Endothelial cell of umbilical vein (primary cell): ENCODE results near the gene LITAF. TPM values are rescaled to one million over a fixed set of nuclear protein-coding genes. Genes with fewer than 3 reads are reported as not detected.

ENCODE experiments used
- BruUV-seq: library from RNA; stranded (reverse); fragments of 400-500 nt; replicated peaks from 2 replicates; lab custom pipeline; 2021; lab: Mats Ljungman, UMichigan
- CTCF ChIA-PET: fragments of 300-600, 350-600 bp; sonication (Branson Sonifier 250); formaldehyde crosslinking; loops from one replicate; lab custom pipeline; 2021; ENCODE audit warnings: antibody characterized with exemption, inconsistent platforms; lab: Charles Lee
- POLR2A ChIA-PET: fragments of 300-600, 350-600 bp; sonication (Branson Sonifier 250); formaldehyde crosslinking; loops from one replicate; lab custom pipeline; 2021; ENCODE audit warnings: antibody characterized with exemption, inconsistent platforms; lab: Charles Lee
- DNase-seq: peaks from one replicate; pipeline ENCODE4 v3.0.0-alpha.2; 2011; ENCODE audit warnings: low read depth, low spot score
- FAIRE-seq: peaks from 2 replicates; lab custom pipeline; 2011; peaks lifted over from hg19 to GRCh38; lab: Jason Lieb, UNC
- H2AFZ ChIP-seq: 2 replicates; pipeline ENCODE4 v1.6.0; 2012; ENCODE audit warnings: low read depth, low read length, control low read depth, inconsistent platforms
- H3K27ac ChIP-seq: 2 replicates; pipeline ENCODE4 v1.5.1; 2011; ENCODE audit warnings: low read depth, mild to moderate bottlenecking, control low read depth, low read length, moderate library complexity; ENCODE audit not compliant: insufficient read depth
- H3K27me3 ChIP-seq, 2 experiments: 2 replicates each; pipeline versions ENCODE4 v1.6.0 to v1.6.1; 2011; ENCODE audit warnings: low read length in 2 of 2, mixed read lengths in 1 of 2; ENCODE audit not compliant: control insufficient read depth in 2 of 2, insufficient read depth in 2 of 2
- H3K36me3 ChIP-seq, 2 experiments: 2 replicates in 1 of 2; 3 replicates in 1 of 2; pipeline ENCODE4 v1.5.1; 2011; ENCODE audit warnings: low read length in 2 of 2, mild to moderate bottlenecking in 1 of 2, moderate library complexity in 1 of 2; ENCODE audit not compliant: control insufficient read depth in 2 of 2, insufficient read depth in 2 of 2; ENCODE audit errors: extremely low read depth in 1 of 2
- H3K4me1 ChIP-seq: 3 replicates; pipeline ENCODE4 v1.5.1; 2011; ENCODE audit warnings: mild to moderate bottlenecking, low read length; ENCODE audit not compliant: control insufficient read depth, insufficient read depth; ENCODE audit errors: extremely low read depth
- H3K4me2 ChIP-seq: 2 replicates; pipeline ENCODE4 v1.6.1; 2011; ENCODE audit warnings: low read length, control low read depth, mixed read lengths; ENCODE audit not compliant: insufficient read depth
- H3K4me3 ChIP-seq, 3 experiments: fragments of 200-600 bp in 1 of 3; sonication (generic), shearing (Covaris generic) in 1 of 3; replicated peaks in 1 of 3; 2 replicates each; pipeline ENCODE4 v1.5.1; 2011 to 2016; ENCODE audit warnings: control low read depth in 3 of 3, low read length in 3 of 3, mild to moderate bottlenecking in 2 of 3, inconsistent platforms in 1 of 3, low read depth in 1 of 3, moderate library complexity in 1 of 3; ENCODE audit not compliant: insufficient read depth in 1 of 3
- H3K79me2 ChIP-seq: 2 replicates; pipeline ENCODE4 v1.6.0; 2012; ENCODE audit warnings: low read length, inconsistent platforms; ENCODE audit not compliant: control insufficient read depth, insufficient read depth
- H3K9ac ChIP-seq: replicated peaks from 2 replicates; pipeline ENCODE3; 2011; ENCODE audit warnings: low read length, control low read depth; ENCODE audit not compliant: insufficient read depth; ENCODE audit errors: extremely low read depth
- H3K9me1 ChIP-seq: replicated peaks from 3 replicates; pipeline ENCODE4 v1.6.0; 2011; ENCODE audit warnings: mild to moderate bottlenecking, low read length; ENCODE audit not compliant: control insufficient read depth, insufficient read depth; ENCODE audit errors: extremely low read depth
- H3K9me3 ChIP-seq: replicated peaks from 2 replicates; pipeline ENCODE4 v1.5.1; 2012; ENCODE audit warnings: low read length, inconsistent platforms; ENCODE audit not compliant: control insufficient read depth, insufficient read depth
- H4K20me1 ChIP-seq: replicated peaks from 2 replicates; pipeline ENCODE3; 2011; ENCODE audit warnings: mild to moderate bottlenecking, low read length; ENCODE audit not compliant: control insufficient read depth, insufficient read depth; ENCODE audit errors: extremely low read depth
- CTCF ChIP-seq, 2 donors: IDR thresholded peaks; 1 replicate in 1 of 2; 2 replicates in 1 of 2; pipeline ENCODE4 v1.5.1; 2011; ENCODE audit warnings: low read length in 2 of 2, mild to moderate bottlenecking in 2 of 2, moderate library complexity in 2 of 2, control low read depth in 1 of 2, inconsistent platforms in 1 of 2, low read depth in 1 of 2; ENCODE audit not compliant: insufficient read depth in 1 of 2; ENCODE audit errors: extremely low read depth in 1 of 2
- EZH2 ChIP-seq: IDR thresholded peaks from 2 replicates; pipeline ENCODE4 v1.6.1; 2012; ENCODE audit warnings: borderline replicate concordance, low read depth, mild to moderate bottlenecking, moderate library complexity, low read length, inconsistent platforms; ENCODE audit not compliant: severe bottlenecking
- FOS ChIP-seq: IDR thresholded peaks from 2 replicates; pipeline ENCODE4 v1.6.1; 2011; ENCODE audit warnings: mild to moderate bottlenecking, low read length, moderate library complexity, borderline replicate concordance; ENCODE audit not compliant: insufficient read depth
- GATA2 ChIP-seq: IDR thresholded peaks from 2 replicates; pipeline ENCODE4 v1.7.0; 2011; ENCODE audit warnings: low read depth, mild to moderate bottlenecking, moderate library complexity, mixed read lengths, low read length; ENCODE audit not compliant: insufficient read length, insufficient read depth
- JUN ChIP-seq: IDR thresholded peaks from 2 replicates; pipeline ENCODE4 v1.6.1; 2011; ENCODE audit warnings: borderline replicate concordance, low read depth; ENCODE audit not compliant: insufficient read length, insufficient read depth
- MYC ChIP-seq: IDR thresholded peaks from one replicate; pipeline ENCODE4 v1.6.1; 2011; ENCODE audit warnings: mild to moderate bottlenecking, low read depth, low read length
- POLR2A ChIP-seq: IDR thresholded peaks from 2 replicates; pipeline ENCODE4 v1.6.1; 2012; ENCODE audit warnings: low read depth, mild to moderate bottlenecking, control low read depth, low read length
- POLR2AphosphoS5 ChIP-seq: IDR thresholded peaks from 2 replicates; pipeline ENCODE4 v1.6.1; 2012; ENCODE audit warnings: low read depth, mild to moderate bottlenecking, control low read depth, low read length, moderate library complexity; ENCODE audit not compliant: insufficient read depth
- dilution Hi-C: fragments of 300-500 bp; cut with MboI; formaldehyde crosslinking; loops from one replicate; pipeline ENCODE4 v1.15.0; 2019; ENCODE audit warnings: low sequenced_read_pairs; ENCODE audit not compliant: extremely low pct_ligation_motif_present
- intact Hi-C: fragments of 100-400 bp; cut with micrococcal nuclease; formaldehyde crosslinking; loops from one replicate; pipeline ENCODE4 v1.10.0; 2022
- polyA plus RNA-seq, 4 experiments: library from polyadenylated mRNA; depleted of rRNA in 3 of 4; stranded (reverse) in 3 of 4; unstranded in 1 of 4; fragments of >200 nt; gene quantifications; 2 replicates each; pipeline versions ENCODE4 v1.2.1 to v1.2.3, GENCODE V29; 2011 to 2012; ENCODE audit warnings: missing spikeins in 1 of 4
- total RNA-seq: library from RNA; stranded (reverse); gene quantifications from 2 replicates; pipeline ENCODE4 v1.2.3, GENCODE V29; 2021
- TF ChIP-seq, protein P1 (sequence below): IDR thresholded peaks from 2 replicates; pipeline ENCODE4 v1.6.1; 2011; ENCODE audit not compliant: insufficient read depth, insufficient read length

LITAF gene
- total and polyA plus RNA-seq, 2 donors (not counting 3 experiments of a cell fraction or from before 2014, with no cell fraction given), result 15.2 to 27.2 TPM

DNA sequence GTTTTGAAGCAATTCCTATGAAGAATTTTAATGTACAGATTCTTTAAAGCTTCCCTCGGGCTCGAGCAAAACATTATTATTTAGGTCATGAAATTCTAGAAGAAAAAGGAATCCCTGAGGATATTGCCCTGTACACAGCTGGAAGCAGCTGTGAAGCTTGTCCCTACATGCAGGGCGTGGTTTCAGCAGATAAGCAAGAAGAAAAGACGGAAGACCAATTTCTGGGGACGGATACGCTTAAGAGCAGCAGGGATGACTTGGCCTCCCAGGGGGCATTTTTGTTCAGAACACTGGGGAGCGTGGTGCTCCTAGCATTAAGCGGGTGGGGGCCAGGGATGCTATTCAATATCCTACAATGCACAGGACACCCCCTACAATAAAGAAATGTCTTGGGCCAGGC, 34.3 kb downstream of the LITAF start:
- Histone ChIP-seq H4K20me1 (no peaks in the 10 kb centered on the region), H3K9ac (no peak overlapping the region), H3K27ac (no peak overlapping the region), H3K4me3 (no peak overlapping the region), H3K79me2 (no peaks in the 10 kb centered on the region), H3K9me3 (no peaks in the 10 kb centered on the region), H3K9me1 (no peaks in the 10 kb centered on the region), H3K4me2 (no peak overlapping the region), H3K36me3 (peaks cover 0 to 2% of the 10 kb centered on the region in 2 experiments), H3K4me1 (no peaks in the 10 kb centered on the region), H2AFZ (no peak overlapping the region), H3K27me3 (no peaks in the 10 kb centered on the region)
- CTCF ChIA-PET, result no interaction called here
- FAIRE-seq (no peak), DNase-seq (no peak)
- POLR2A ChIA-PET, result no interaction called here
- TF ChIP-seq EZH2, result no peak
- no peak for TF ChIP-seq JUN
- no peak for TF ChIP-seq CTCF (IDR thresholded peaks at IDR 0.05; ENCODE audit: extremely low read depth in 1 of 2, insufficient read depth in 1 of 2, low read depth in 1 of 2, low read length in 2 of 2)
- no peak for TF ChIP-seq POLR2AphosphoS5
- TF ChIP-seq MYC, result no peak
- TF ChIP-seq POLR2A, result no peak
- no peak for TF ChIP-seq FOS
- TF ChIP-seq, protein P1, sequence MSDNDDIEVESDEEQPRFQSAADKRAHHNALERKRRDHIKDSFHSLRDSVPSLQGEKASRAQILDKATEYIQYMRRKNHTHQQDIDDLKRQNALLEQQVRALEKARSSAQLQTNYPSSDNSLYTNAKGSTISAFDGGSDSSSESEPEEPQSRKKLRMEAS, result no peak
- no peak for TF ChIP-seq GATA2
- dilution Hi-C loops, result no loop called here
- no TSS peak for BruUV-seq
- intact Hi-C loops, result no loop called here
